Measurements from ENCODE around the gene PRUNE2.
A peak's percentile ranks its signal among the peaks of the same experiment; 100 is the strongest.

The PRUNE2 gene

DNA sequence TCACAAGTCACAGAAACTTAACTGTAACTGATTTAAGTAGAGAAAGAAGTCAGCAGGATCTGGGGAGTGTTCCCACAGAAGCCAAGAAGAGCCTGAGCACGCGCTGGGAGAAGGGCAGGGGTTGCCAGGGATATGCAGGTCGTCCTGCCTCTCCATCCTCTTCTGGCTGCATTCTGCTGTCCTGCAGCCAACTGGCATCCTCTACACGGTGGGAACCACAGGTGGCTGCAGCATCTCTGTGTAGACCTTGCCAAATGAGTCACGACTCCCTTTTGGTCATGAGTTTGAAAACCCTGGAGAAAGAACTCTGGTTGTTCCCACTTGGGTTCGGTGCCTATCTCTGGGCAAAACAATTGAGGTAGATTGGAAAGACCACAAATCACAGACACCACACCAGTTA lies 180.0 kb downstream of the PRUNE2 start:
- no peak for DNase-seq

DNA sequence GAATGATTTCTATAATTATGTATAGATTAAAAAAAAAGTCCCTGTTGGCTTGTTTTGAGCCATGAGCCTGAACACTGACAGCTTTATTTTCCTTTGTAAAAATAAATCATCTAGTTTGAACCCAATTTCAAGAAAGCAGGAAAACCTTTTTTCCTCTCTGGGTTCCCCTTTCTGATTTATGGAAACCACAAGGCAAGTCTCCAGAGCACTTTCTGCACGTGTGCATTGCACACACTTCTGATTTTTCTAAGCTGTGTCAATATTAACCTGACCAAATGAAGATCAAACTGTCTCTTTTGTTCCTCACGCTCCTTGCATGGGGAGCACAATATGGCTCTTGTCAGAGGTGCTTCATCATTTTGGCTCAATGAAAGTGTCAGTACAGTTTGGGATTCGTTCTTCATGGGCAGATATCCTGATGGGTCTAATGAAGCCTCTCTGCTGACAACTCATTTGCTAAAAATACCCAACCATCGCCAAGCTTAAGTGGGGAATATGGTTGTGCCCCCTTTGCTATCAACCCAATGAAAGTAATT lies 180.8 kb downstream of the PRUNE2 start:
- no peak for DNase-seq

DNA sequence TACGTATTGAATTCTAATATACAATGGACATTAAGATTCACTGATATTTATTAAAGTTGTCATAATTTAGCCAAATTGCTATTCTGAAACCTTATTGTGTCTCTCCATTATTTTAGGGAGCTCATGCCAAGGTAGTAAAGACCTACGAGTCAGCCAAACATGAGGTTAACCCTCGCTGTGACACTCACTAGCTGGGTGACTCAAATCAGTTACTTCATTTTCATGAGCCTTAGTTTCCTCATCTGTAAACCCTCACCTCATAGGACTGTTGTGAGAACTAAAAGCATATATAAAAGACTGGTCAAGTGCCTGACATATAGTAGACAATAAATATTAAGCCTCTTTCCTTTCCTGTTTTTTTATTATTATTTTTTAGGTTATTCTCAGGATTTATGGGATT lies 185.7 kb downstream of the PRUNE2 start:
- no peak for DNase-seq

DNA sequence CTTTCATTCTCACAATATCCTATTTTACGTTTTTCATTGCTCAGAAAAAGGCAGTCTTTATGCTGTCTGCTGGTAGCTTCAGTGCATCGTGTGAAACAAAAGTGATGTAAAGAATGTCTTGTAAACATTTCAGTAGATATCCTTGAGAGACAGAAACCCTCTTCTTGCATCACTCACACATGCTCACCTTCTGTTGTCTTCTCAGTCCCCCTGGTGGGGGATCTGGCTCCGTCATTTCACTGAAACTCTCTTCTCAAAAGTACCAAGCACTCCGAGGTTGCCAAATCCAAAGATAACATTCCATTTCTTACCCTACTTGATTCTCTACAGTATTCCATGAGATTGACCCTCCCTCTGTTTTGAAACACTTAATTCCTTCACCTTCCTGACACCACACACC lies 187.7 kb downstream of the PRUNE2 start:
- DNase-seq: no peak

DNA sequence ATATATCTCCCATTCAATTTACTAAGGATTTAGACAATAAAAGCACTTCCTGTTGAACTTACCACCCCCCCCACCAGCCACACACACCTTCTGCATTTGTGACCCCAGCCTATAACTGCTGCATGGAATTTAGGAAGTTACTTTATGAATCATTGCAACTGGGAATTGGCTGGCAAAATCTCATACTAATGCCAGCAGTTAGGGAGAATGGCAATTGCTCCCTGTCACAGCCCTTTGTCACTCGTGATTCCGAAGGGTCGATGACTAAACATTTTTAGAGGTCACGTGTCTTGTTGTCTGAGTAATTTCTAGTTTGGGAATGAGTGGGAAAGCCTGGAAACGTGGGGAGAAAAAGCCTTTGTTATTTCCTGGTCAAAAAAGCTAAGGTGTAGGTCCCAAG lies 188.3 kb downstream of the PRUNE2 start:
- no peak for DNase-seq

DNA sequence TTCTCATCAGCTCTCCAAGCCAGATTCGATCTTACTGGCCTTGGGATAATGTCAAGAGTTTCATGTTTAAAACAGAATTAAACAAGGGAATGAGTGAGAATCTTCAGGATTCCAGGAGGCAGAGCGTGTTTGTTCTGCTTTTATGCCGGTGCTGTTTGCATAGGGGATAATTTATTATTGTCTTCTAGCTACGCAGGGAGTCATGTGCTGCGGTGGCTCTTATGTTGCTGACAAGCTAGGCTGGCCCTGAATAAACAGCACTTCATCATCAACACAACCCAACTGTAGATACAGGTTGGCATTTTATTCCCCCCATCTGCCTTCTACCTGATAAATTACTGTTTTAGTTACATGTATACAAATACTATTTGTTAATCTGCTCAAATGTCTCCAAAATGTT lies 188.7 kb downstream of the PRUNE2 start:
- no peak for DNase-seq

DNA sequence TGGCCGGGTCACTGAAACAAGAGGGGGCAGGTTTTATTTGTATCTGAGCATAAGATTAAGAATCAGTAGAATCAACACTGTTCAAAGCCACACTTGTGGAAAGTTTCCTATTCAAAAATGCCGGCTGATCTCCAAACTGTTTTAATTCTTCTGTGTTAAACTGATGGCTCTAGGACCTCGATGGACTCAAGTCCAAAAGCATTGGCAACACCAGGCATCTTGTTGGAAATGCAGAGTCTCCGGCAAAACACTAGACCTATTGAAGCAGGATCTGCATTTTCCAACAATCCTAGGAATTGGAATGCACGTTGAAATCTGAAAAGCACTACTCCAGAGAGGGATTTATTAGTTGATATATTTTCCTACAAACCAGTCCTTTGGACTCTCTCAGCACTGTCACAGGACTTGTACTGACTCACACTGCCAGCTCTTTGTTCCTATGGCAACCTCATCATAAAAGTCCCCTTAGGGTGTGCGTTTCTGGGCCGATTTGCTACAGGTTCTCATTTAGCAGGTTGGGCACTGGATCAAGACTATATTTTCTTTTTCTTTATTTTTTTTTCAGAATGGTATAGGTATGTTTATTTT lies 189.7 kb downstream of the PRUNE2 start:
- DNase-seq: no peak

DNA sequence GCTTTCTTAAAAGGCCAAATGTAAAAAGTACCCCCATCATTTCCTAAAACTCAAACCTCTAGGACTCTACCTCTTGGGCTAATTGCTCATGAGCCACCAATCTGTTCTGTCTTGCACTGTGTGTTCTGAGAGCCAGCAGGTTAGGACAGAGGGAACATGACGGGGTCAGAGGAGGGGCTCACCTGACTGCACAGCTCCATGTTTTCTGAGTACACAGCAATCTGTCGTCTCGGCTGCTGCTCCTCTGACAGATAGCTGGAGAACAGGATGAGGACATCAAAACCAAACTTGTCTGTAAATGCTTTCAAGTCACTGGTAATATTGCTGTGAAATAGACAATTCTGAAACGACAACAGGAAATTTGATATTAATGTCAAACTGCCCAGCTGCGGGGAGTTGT lies 192.5 kb downstream of the PRUNE2 start:
- no peak for DNase-seq

DNA sequence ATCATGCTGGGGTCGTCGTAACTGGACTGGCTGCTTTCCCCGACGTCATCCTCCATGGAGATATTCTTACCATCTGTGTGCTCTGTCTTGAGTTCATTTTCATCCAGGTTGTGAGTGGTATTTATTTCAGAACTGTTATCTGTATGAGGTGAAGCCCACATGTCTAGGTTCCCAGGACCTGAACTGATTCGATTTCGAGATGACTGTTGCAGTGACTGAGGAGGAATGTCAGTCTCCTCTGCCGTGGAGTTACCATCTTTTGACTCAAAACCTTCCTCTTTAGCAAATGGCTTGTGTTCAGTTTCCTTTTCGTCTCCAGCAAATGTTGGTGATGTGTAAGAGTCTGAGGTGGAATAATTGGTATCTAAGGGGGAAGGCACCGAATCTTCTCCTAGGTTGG lies 196.9 kb downstream of the PRUNE2 start:
- no peak for DNase-seq

DNA sequence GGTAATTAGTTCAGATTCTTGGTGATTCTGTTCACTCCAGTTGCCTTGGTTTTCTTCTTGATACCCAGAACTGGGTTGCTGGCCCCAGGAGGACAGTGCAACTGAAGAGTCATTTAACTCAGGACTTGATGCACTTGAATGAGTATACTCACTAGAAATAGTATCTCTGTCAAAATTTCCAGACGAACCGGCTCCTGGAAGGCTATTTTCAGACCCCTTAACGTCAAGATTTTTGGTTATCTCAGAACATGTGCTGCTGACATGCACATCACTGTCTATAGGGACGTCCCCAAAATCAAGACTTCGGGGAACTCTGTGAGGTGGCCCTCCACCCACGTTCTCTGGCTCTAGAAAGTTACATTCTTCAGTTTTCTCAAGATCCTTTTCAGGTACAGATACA lies 198.4 kb downstream of the PRUNE2 start:
- DNase-seq: no peak

DNA sequence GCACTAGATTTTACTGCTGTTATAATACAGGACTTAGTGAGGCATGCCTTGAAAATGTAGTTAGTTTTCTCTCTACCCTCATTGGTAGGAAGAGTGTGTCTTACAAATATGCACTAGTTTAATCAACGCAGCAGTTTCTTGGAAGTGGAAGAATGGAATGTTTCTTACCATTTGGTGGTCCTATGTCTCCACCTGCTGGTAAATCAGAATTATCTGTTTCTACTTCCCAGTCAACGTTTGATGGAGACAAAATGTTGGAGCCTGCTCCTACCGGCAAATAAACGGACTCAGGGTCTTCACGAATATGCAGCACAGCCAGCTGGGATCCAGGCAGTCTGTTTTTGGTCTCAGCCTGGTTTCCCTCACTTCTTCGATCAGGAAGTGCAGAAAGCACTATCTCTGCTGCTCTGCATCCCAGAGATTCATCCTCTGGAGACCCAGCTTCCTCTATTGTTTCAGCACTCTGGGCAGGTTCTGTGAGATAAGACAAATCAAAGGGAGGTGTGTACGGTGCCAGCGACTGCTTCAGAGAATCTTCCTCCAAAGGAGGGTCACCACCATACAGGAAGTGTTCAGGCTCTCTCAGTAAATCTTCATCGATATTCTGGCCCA lies 201.2 kb downstream of the PRUNE2 start:
- DNase-seq: peak; percentile 44 to 65

DNA sequence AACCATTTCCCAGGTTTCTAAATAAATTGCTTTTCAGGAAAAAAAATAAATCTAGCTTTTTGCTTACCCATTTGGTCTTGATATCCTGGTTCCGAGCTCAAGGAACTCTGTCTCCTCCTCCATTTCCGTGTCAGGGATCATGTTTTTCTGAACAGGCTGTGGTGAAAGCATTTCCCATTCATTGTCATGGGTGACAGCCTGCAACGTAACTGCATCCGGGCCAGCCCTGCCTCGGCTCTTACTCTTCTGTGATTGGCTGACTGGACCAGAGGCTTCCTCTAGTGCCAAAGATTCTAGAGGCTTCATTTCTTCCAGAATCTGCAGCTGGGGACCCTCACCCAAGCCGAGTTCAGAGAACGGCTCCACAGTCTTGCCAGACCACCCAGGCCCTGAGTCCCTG lies 202.6 kb downstream of the PRUNE2 start:
- DNase-seq: no peak

DNA sequence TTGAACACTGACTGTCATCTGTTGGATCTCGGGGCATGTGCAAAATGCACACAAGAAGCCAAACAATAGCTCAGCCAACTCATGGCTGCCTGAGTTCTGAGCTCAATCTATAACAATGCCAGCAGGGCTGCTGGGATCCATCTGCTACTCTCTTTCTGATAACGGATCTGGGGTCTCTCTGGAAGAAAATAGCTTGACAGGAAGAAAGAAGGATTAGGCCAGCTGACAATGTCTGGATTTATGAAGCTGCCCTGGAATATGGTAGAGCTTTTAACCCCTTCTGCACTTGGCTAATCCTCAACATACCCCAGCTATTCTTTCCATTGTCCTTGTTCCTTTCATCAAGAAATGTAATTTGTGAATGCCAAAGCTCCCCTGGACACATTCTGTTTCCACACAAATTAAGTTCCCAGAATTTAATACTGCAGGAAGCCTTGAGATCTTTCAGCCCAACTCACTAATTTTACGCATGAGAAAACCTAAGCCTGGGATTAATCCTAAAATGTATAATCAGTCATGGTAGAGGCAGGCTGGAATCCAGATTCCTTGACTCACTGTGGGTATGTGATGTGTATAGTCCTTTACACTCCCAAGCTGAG lies 204.4 kb downstream of the PRUNE2 start:
- no peak for DNase-seq

DNA sequence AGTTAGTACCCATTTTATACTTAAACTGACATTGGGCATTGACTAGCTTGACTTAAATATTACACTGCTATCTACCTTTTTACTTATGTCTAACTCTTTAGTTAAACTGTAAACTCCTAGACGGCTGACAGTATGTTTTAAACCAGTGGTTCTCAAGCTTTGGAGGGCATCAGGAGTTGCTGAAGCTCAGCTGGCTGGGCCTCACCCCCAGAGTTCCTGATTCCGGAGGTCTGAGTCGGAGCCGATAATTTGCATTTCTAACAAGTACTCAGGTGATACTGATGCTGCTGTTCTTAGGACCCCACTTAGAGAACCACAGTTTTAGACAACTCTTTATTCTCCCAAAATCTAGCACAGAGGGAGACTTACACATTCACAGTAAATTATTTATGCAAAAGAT lies 205.0 kb downstream of the PRUNE2 start:
- DNase-seq: no peak

DNA sequence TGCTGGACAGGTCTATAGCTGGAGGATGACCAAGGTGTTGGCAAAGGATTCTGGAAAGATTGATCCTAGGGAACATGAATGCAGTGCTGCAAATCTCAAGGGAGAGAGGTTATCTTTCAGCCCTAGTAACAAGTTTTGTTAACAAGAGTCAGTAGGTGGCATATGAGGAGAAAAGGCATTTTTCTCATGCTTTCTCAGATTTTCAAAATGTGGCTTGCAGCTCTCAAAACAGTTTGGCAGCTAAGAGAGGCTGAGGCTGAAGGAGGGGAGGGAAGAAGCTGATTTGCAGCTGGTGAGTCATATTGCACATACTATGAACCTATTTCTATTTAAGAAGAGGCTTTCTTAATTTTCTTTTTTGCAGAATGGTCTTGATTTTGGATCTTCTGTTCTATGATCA lies 205.9 kb downstream of the PRUNE2 start:
- no peak for DNase-seq

DNA sequence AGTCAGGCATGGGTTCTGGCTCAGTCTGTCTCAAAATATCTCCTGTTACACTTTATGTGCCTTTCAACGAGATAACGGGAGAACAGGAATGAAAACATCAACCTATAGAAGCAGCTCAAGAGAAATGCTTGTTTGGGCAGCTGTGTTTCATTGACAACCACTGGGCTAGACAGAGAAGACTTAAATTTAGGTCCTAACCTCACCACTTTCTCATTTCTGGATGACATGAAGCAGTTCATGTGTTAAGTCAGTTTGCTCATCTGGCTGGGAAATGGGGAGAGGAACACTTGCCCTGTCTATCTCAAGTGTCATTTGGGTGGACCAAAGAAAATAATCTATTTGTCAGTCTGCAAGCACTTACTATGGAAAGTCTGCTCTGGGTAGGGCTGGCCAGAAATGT lies 208.4 kb downstream of the PRUNE2 start:
- DNase-seq: no peak

DNA sequence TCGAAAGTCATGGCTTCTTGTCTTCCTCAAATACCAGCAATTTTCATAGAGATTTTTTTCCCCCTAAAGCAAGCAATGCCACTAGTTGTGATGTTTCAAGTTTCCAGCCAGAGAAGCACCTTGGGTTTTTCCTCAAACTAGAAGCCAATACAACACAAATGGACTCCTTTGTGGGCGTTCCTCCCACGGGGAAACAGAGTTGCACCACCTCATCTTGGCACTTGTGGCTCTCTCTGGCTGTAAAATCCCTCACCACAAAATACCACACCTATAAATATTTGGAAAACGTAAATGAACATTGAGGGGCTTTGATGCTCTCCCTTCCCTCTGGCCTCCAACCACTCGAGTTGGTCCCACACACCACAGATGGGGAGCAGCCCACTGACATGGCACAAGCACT lies 208.8 kb downstream of the PRUNE2 start:
- DNase-seq: no peak

DNA sequence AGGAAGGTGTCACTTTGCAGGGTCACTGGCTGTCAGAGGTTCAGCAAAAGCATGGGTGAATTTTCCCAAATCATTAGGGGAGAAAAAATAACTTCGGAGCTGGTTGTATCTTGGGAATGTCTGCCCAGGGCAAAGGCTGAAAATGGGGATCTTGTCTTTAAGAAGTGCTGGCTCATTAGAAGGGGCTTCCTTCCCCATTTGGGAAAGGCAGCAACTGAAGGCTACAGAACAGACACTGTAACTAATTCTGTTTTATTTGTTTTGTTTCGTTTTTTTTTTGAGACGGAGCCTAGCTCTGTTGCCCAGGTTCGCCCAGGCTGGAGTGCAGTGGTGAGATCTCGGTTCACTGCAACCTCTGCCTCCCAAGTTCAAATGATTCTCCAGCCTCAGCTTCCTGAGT lies 212.0 kb downstream of the PRUNE2 start:
- no peak for DNase-seq

DNA sequence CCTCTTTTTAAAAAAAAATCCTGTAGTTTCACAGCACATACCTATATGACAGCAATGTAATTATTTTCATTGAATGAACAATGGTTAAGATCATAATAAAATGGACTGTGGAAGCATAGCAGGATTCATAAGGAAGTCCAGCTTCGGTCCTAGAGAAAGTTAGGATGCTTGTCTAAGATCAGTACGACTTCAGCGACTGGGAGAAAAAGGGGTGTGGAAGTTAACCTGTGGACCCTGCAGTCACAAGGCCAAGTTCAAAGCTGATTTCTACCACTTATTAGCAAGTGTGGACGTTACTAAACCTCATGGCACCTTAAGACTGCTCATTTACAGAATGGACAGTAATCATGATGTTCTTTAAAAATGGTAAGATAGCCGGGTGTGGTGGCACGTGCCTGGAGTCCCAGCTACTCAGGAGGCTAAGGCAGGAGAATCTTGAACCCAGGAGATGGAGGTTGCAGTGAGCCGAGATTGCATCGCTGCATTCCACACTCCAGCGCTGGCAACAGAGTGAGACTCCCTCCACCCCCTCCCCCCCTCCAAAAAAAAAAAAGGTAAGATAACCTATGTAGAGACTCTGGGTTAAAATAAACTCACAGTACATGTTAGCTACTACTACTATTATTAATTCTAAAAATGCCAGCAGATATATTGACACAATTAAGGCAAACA lies 213.3 kb downstream of the PRUNE2 start:
- DNase-seq: no peak

DNA sequence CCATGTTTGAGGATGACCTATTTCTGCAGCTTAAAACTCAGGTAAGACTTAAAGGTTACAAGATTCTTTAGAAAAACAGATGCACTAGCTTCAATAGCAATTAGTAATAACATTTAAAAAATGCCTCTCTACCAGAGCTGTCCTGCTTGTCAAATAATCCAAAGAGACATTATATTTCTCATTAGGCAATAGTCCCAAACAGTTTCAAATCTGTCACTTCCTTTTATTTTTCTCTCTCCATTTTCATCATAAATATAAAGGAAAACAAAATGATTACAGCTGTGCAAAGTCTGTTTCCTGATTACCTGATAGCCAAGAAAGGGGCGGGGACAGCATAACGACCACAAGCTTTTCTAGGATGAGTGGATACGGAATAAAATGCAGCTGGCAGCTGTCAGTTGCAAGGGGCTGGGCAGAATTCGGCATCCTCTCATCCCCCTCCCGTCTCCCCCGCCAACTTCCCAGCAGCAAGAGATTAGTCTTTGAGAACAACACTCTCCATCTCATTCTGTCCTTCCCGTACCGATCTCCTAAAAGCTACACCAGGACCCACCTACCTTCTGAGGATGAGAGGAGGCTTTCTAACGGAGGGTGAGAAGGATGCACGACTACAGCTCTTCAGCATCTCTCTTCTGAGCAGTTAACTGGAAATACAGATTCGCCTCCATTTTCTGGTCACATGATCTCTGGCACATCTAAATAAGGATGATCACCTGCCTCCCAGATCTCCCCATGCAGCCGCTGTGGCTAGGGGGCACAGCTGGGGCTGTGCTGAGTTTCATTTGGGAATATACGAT lies 214.2 kb downstream of the PRUNE2 start:
- DNase-seq: no peak

DNA sequence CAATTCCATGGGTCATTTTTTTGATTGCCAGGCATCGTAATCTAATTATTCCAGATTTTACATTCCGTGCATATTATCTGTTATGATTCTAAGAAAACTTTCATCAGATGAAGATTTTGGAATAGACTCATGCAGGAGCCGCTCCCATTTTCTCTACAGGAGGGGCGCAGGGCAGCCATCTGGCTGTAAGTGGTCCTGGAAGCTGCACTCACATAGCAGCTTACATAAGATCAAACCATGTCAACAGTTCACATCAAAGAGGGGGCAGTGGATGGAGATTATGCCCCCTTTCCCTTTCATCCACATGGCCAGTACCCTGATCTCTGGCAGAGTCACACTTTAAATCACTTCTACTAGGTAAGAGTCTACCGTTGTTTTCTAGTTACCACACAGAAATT lies 214.9 kb downstream of the PRUNE2 start:
- DNase-seq: no peak

DNA sequence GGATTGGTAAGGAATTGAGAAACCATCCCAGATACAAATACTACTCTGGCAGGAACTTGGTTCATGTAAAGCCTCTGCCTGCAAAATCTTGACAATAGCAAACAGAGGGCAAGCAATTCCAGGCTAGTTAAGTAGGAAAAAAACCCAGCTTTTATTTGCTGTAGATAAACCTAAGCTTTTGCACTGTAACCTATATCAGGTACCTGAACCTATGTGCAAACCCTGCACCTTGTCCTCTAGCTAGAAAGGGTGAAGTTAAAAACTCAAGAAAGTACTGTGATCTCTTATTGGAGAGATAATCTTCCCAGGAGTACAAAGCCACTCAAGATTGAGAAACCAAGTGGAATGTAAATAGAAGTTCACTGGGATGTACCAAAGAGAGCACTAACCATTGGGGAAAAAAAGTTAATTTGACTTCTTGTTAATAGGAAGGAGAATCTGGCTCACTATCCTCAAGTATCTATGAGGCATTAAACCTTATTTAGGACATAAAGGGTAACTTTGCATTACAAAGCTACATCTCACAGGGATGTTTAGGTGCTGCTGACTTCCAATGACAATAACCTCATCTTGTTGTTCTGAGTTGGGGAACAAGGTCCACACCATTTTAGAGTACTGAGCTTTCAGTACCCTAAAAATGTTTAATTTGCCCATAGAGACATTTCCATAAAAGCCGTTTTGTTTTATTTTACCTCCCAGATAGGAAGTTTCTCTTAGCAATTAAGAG lies 215.5 kb downstream of the PRUNE2 start:
- DNase-seq: no peak

All from SW 1271 (cell line).